ENCODE results near the gene CCNL2.

CCNL2 gene

DNA sequence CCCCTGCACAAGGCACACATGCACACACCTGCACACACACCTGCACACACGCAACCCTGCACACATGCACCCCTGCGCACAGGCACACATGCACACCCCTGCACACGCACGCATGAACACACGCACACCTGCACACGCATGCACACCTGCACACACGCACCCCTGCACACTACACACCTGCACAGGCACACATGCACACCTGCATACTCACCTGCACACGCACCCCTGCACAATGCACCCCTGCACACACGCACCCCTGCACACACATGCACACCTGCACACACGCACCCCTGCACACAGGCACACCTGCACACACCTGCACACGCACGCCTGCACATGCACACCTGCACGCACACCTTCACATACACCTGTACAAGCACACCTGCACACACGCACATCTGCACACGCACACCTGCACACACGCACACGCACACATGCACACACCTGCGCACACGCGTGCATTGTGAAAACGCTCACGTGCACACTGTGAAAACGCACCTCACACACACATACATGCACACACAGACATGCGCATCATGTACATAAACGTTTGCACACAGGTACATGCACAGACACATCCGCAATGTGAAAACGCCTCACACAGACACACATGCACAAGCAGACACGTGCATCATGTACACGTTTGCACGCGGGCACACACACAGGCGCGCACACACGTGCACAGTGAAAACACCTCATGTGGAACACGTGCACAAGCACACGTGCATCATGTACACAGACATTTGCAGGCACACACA, 58.2 kb downstream of the CCNL2 start:
- Histone ChIP-seq H3K4me1 (peaks cover 29 to 41% (median 40%) of the 10 kb centered on the region in 10 experiments), H3K36me3 (peaks cover 6 to 58% (median 39%) of the 10 kb centered on the region in 11 experiments; a peak in 20 of 22 replicates), H3K9me3 (replicated peaks in 1 of 11) (no peaks in the 10 kb centered on the region), H3K4me2 (no peak overlapping the region), H3K4me3 (no peak overlapping the region), H3K27me3 (no peaks in the 10 kb centered on the region), H3K27ac (no peak overlapping the region), H4K20me1 (peaks cover 44 to 86% (median 57%) of the 10 kb centered on the region in 11 experiments; a peak in 21 of 22 replicates), H3K9ac (no peak overlapping the region)
- TF ChIP-seq Cebpa-rat (IDR thresholded peaks at IDR 0.05), result no peak

- Histone ChIP-seq H3K4me1 (peaks cover 22 to 34% (median 32%) of the 10 kb centered on the region in 10 experiments), H3K4me2 (no peak overlapping the region), H3K36me3 (peaks cover 6 to 66% (median 45%) of the 10 kb centered on the region in 11 experiments; a peak in 20 of 22 replicates), H3K9me3 (replicated peaks in 1 of 11) (no peaks in the 10 kb centered on the region), H3K4me3 (no peak overlapping the region), H3K27ac (no peak overlapping the region), H4K20me1 (peaks cover 40 to 86% (median 56%) of the 10 kb centered on the region in 11 experiments; a peak in 21 of 22 replicates), H3K27me3 (no peaks in the 10 kb centered on the region), H3K9ac (no peak overlapping the region)
- TF ChIP-seq Cebpa-rat (IDR thresholded peaks at IDR 0.05), result no peak
Observed at GRCh38 chr1:1340185-1340584, 59.0 kb downstream of the CCNL2 start.

DNA sequence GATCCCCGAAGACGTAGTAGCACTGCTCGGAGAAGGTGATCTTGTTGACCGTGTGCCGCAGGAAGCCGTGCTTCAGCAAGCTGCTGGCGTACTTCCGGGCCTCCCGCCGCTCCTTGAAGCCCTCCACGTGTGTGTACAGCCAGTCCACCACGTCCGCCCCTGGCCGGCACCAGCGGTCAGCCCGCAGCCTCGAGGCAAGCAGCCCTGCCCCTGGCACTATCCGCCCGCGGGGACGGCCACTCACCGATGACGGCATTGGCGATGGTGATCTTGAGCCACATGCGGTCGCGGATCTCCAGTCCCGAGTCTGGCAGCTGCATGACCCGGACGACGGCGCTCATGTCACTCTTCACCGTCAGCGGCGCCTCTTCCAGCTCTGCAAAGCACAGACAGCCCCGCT, 60.9 kb downstream of the CCNL2 start:
- no peak overlapping the region for H3K27ac ChIP-seq
- H3K4me2 ChIP-seq, result no peak overlapping the region
- TF ChIP-seq Cebpa-rat (IDR thresholded peaks at IDR 0.05), result no peak
- H3K36me3 ChIP-seq, result peaks cover 6 to 67% (median 48%) of the 10 kb centered on the region in 11 experiments; a peak in 20 of 22 replicates
- peaks cover 21 to 86% (median 45%) of the 10 kb centered on the region in 11 experiments; a peak in 21 of 22 replicates for H4K20me1 ChIP-seq
- no peak overlapping the region for H3K9ac ChIP-seq
- H3K4me3 ChIP-seq, result no peak overlapping the region
- H3K27me3 ChIP-seq, result no peaks in the 10 kb centered on the region
- H3K9me3 ChIP-seq (replicated peaks in 1 of 11), result no peaks in the 10 kb centered on the region
- H3K4me1 ChIP-seq, result peaks cover 12 to 15% (median 13%) of the 10 kb centered on the region in 10 experiments; a peak in 19 of 20 replicates

- Histone ChIP-seq H3K27me3 (no peaks in the 10 kb centered on the region), H4K20me1 (peaks cover 16 to 86% (median 40%) of the 10 kb centered on the region in 11 experiments; a peak in 20 of 22 replicates), H3K4me2 (no peak overlapping the region), H3K36me3 (peaks cover 6 to 67% (median 48%) of the 10 kb centered on the region in 11 experiments; a peak in 20 of 22 replicates), H3K4me1 (peaks cover 7 to 9% (median 8%) of the 10 kb centered on the region in 10 experiments; a peak in 19 of 20 replicates), H3K27ac (no peak overlapping the region), H3K4me3 (no peak overlapping the region), H3K9ac (no peak overlapping the region), H3K9me3 (replicated peaks in 1 of 11) (no peaks in the 10 kb centered on the region)
- TF ChIP-seq Cebpa-rat (IDR thresholded peaks at IDR 0.05), result no peak
Observed at GRCh38 chr1:1337793-1338147, 61.4 kb downstream of the CCNL2 start.

DNA sequence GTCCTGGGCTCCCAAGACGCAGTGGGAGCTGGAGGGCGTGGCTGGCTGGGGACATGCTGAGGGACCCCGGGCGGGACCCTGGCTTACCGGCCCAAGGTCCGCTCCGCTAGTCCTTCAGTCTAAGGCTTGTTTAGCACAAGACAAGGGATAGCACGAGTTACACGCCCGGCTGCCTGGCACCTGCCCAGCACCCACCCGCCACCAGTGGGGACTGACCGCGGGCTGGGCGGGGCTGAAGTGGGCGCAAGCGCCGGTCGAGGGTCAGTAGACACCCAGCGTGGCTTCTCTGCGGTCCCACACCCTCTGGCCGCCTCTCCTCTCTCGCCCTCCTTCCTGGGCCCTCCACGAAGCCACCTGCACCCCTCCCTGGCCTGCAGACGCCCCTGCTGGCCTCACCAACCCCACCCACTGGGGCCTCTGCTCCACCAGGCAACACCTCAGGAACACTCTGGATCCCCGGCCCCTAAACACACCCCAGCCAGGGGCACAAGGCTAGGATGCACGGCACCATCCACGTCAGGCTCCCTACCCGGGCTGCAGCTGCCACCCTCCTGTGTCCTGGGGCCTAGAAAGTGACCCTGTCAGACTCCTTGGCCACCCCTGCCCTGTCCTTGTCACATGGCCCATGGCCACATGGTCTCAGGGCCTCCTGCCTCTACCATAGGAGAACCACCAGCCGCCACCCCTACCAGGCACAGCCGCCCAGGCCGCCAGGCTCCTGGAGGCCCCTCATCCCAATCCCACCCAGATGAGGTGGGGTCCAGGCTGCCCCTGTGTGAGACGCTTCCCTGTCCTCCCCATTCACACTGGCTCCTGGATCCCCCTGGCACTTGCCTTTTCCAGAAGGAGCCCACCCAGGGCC, 62.0 kb downstream of the CCNL2 start:
- H3K9me3 ChIP-seq (replicated peaks in 1 of 11), result no peaks in the 10 kb centered on the region
- H3K36me3 ChIP-seq, result peaks cover 6 to 67% (median 48%) of the 10 kb centered on the region in 11 experiments; a peak in 20 of 22 replicates

DNA sequence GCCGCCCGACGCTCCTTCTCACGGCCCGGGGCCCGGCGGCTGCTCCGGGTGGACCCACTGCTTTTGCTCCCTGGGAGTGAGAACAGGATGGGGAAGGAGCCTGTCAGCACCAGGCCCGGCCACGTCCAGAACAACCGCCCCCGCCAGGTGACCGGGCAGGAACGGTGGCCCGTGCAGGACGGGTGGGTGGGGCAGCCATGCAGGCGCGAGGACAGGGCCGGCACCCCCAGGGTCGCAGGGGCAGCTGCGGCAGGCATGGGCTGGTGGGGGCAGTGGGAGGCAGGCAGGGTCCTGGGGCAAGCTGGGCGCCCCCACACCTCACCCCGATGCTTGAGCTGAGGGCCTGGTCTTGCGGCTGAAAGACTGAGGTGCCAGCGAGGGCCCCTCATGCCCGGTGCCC, 62.7 kb downstream of the CCNL2 start:
- no peaks in the 10 kb centered on the region for H3K4me1 ChIP-seq
- no peaks in the 10 kb centered on the region for H3K9me3 ChIP-seq (replicated peaks in 1 of 11)
- no peaks in the 10 kb centered on the region for H3K27me3 ChIP-seq
- peaks cover 5 to 84% (median 27%) of the 10 kb centered on the region in 11 experiments; a peak in 17 of 22 replicates for H4K20me1 ChIP-seq
- TF ChIP-seq Cebpa-rat (IDR thresholded peaks at IDR 0.05), result no peak
- H3K4me3 ChIP-seq, result no peak overlapping the region
- no peak overlapping the region for H3K27ac ChIP-seq
- H3K4me2 ChIP-seq, result no peak overlapping the region
- peaks cover 6 to 61% (median 43%) of the 10 kb centered on the region in 11 experiments; a peak in 20 of 22 replicates for H3K36me3 ChIP-seq
- no peak overlapping the region for H3K9ac ChIP-seq

More for the DNA sequence above, 62.0 kb downstream of the CCNL2 start:
- Histone ChIP-seq H3K27me3 (no peaks in the 10 kb centered on the region), H3K4me2 (no peak overlapping the region), H4K20me1 (peaks cover 11 to 86% (median 34%) of the 10 kb centered on the region in 11 experiments; a peak in 20 of 22 replicates), H3K9ac (no peak overlapping the region), H3K27ac (no peak overlapping the region), H3K4me3 (no peak overlapping the region), H3K4me1 (peaks cover under 1 to 3% (median 2%) of the 10 kb centered on the region in 10 experiments; a peak in 17 of 20 replicates)
- TF ChIP-seq Cebpa-rat (IDR thresholded peaks at IDR 0.05), result no peak

- Histone ChIP-seq H3K4me2 (no peak overlapping the region), H3K4me1 (peaks cover 0 to 5% (median under 1%) of the 10 kb centered on the region in 10 experiments; a peak in 6 of 20 replicates), H3K9me3 (replicated peaks in 1 of 11) (no peaks in the 10 kb centered on the region), H3K27ac (no peak overlapping the region), H3K27me3 (no peaks in the 10 kb centered on the region), H3K9ac (no peak overlapping the region), H4K20me1 (peaks cover 0 to 84% (median 27%) of the 10 kb centered on the region in 11 experiments; a peak in 14 of 22 replicates), H3K36me3 (peaks cover 6 to 54% (median 37%) of the 10 kb centered on the region in 11 experiments; a peak in 20 of 22 replicates), H3K4me3 (no peak overlapping the region)
- no peak for TF ChIP-seq Cebpa-rat (IDR thresholded peaks at IDR 0.05)
Observed at GRCh38 chr1:1335792-1336248, 63.3 kb downstream of the CCNL2 start.

All from BLaER1 treated with 17β-estradiol and CSF1 and Interleukin-3, amounts not matched to agents 10 nM and 100 nM (cell line).